WTC11 (cell line): ENCODE results near the gene DBR1. TPM values are rescaled to one million over a fixed set of nuclear protein-coding genes. Genes with fewer than 3 reads are reported as not detected.

Experiments used
- ATAC-seq: fragments of 200-7000 bp; cut with Tn5 transposase; 2 replicates; pipeline ENCODE4 v1.10.0; 2021; ENCODE audit warnings: mild to moderate bottlenecking, moderate library complexity
- CTCF ChIA-PET: fragments of 300-600 bp; sonication (Branson Sonifier 250); formaldehyde crosslinking; loops from one replicate; lab custom pipeline; 2021; ENCODE audit warnings: antibody characterized with exemption; lab: Charles Lee
- POLR2A ChIA-PET: fragments of 350-600 bp; sonication (Branson Sonifier 250); formaldehyde crosslinking; loops from one replicate; lab custom pipeline; 2021; ENCODE audit warnings: antibody characterized with exemption; lab: Charles Lee
- DNase-seq: peaks from one replicate; pipeline ENCODE4 v3.0.0; 2021; ENCODE audit warnings: low spot score
- H3K27ac Mint-ChIP-seq: 2 replicates; pipeline ENCODE4 v1.8.0; 2021; ENCODE audit warnings: mixed read lengths
- H3K27me3 Mint-ChIP-seq: 2 replicates; pipeline ENCODE4 v1.8.0; 2021; ENCODE audit warnings: low read depth, mild to moderate bottlenecking, moderate library complexity, mixed read lengths
- H3K36me3 Mint-ChIP-seq: 2 replicates; pipeline ENCODE4 v1.8.0; 2021; ENCODE audit warnings: mixed read lengths
- H3K4me1 Mint-ChIP-seq: 2 replicates; pipeline ENCODE4 v1.8.0; 2022; ENCODE audit warnings: mixed read lengths
- H3K4me3 Mint-ChIP-seq: 2 replicates; pipeline ENCODE4 v1.8.0; 2021; ENCODE audit warnings: mild to moderate bottlenecking, moderate library complexity, mixed read lengths
- H3K9me3 Mint-ChIP-seq: 2 replicates; pipeline ENCODE4 v1.8.0; 2021; ENCODE audit warnings: mixed read lengths
- CREM ChIP-seq: sonication (generic); formaldehyde crosslinking; IDR thresholded peaks from 2 replicates; pipeline ENCODE4 v1.8.1; 2022; ENCODE audit warnings: mild to moderate bottlenecking, missing genetic modification reagents, moderate library complexity
- KAT7 ChIP-seq: sonication (generic); formaldehyde crosslinking; IDR thresholded peaks from 2 replicates; pipeline ENCODE4 v1.8.1; 2023; ENCODE audit warnings: missing genetic modification reagents, mild to moderate bottlenecking, borderline replicate concordance
- MAX ChIP-seq: sonication (generic); formaldehyde crosslinking; IDR thresholded peaks from 2 replicates; pipeline ENCODE4 v1.8.0; 2022; ENCODE audit warnings: mild to moderate bottlenecking, missing genetic modification reagents
- MXD4 ChIP-seq: fragments of 250-450 bp; sonication (Bioruptor Pico); IDR thresholded peaks from 2 replicates; pipeline ENCODE4 v1.8.0; 2021; ENCODE audit warnings: mild to moderate bottlenecking, moderate library complexity, borderline replicate concordance
- PRRX2 ChIP-seq: fragments of 250-450 bp; sonication (Bioruptor Pico); IDR thresholded peaks from 2 replicates; pipeline ENCODE4 v1.8.0; 2021; ENCODE audit warnings: mild to moderate bottlenecking
- ZBTB43 ChIP-seq: sonication (generic); formaldehyde crosslinking; IDR thresholded peaks from 2 replicates; pipeline ENCODE4 v1.8.1; 2023; ENCODE audit warnings: mild to moderate bottlenecking, missing genetic modification reagents
- total RNA-seq: library from RNA; stranded (reverse); gene quantifications from 3 replicates; pipeline ENCODE4 v1.2.3, GENCODE V29; 2021
- TF ChIP-seq, protein P1 (sequence below): sonication (generic); formaldehyde crosslinking; IDR thresholded peaks from 2 replicates; pipeline ENCODE4 v1.8.0; 2023; ENCODE audit warnings: mild to moderate bottlenecking, missing genetic modification reagents
- TF ChIP-seq, protein P2 (sequence below): sonication (generic); formaldehyde crosslinking; IDR thresholded peaks from 2 replicates; pipeline ENCODE4 v1.8.1; 2023; ENCODE audit warnings: mild to moderate bottlenecking, missing genetic modification reagents
- TF ChIP-seq, protein P3 (sequence below): sonication (generic); formaldehyde crosslinking; IDR thresholded peaks from 2 replicates; pipeline ENCODE4 v1.8.0; 2023; ENCODE audit warnings: missing genetic modification reagents, mild to moderate bottlenecking, borderline replicate concordance
- TF ChIP-seq, protein P4 (sequence below): sonication (generic); formaldehyde crosslinking; IDR thresholded peaks from 2 replicates; pipeline ENCODE4 v1.8.0; 2022; ENCODE audit warnings: missing genetic modification reagents

Gene DBR1
- total RNA-seq, 1 experiment from 2014 or later, result 19.3 TPM

DNA sequence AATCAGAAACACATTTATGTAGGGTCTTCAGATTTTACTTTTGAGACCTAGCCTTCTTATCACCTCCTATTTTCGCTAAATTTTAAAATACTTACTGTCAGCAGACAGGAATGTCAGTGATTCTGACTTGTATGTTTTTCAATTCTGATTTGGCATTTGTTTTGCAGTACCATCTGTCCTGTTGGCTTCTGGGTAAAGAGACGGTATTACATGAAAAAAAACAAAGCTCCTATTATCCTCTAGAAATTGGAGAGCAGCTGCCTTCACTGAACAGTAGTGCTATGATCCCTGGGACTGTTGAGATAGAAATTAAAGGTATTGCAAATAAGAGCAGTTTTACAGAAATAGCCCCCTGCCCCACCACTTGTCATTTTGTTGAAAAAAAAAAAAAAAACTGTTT lies 20.8 kb upstream of the DBR1 start (continued):
- TF ChIP-seq, protein P1, sequence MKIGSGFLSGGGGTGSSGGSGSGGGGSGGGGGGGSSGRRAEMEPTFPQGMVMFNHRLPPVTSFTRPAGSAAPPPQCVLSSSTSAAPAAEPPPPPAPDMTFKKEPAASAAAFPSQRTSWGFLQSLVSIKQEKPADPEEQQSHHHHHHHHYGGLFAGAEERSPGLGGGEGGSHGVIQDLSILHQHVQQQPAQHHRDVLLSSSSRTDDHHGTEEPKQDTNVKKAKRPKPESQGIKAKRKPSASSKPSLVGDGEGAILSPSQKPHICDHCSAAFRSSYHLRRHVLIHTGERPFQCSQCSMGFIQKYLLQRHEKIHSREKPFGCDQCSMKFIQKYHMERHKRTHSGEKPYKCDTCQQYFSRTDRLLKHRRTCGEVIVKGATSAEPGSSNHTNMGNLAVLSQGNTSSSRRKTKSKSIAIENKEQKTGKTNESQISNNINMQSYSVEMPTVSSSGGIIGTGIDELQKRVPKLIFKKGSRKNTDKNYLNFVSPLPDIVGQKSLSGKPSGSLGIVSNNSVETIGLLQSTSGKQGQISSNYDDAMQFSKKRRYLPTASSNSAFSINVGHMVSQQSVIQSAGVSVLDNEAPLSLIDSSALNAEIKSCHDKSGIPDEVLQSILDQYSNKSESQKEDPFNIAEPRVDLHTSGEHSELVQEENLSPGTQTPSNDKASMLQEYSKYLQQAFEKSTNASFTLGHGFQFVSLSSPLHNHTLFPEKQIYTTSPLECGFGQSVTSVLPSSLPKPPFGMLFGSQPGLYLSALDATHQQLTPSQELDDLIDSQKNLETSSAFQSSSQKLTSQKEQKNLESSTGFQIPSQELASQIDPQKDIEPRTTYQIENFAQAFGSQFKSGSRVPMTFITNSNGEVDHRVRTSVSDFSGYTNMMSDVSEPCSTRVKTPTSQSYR, result no peak
- TF ChIP-seq ZBTB43 (CRISPR knock-in tag) (no peak), MAX (no peak), MXD4 (no peak), PRRX2 (CRISPR knock-in tag) (no peak), KAT7 (no peak), CREM (CRISPR knock-in tag) (no peak)
- TF ChIP-seq, protein P2, sequence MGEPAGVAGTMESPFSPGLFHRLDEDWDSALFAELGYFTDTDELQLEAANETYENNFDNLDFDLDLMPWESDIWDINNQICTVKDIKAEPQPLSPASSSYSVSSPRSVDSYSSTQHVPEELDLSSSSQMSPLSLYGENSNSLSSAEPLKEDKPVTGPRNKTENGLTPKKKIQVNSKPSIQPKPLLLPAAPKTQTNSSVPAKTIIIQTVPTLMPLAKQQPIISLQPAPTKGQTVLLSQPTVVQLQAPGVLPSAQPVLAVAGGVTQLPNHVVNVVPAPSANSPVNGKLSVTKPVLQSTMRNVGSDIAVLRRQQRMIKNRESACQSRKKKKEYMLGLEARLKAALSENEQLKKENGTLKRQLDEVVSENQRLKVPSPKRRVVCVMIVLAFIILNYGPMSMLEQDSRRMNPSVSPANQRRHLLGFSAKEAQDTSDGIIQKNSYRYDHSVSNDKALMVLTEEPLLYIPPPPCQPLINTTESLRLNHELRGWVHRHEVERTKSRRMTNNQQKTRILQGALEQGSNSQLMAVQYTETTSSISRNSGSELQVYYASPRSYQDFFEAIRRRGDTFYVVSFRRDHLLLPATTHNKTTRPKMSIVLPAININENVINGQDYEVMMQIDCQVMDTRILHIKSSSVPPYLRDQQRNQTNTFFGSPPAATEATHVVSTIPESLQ (CRISPR knock-in tag), result no peak

GRCh38 chr3:138188013-138188730 lies 13.5 kb upstream of the DBR1 start:
- H3K36me3 Mint-ChIP-seq, result peaks cover 17% of the 10 kb centered on the region
- peak overlapping the region; percentile 37 for H3K27ac Mint-ChIP-seq
- H3K4me1 Mint-ChIP-seq, result peaks cover 21% of the 10 kb centered on the region
- ATAC-seq (no peak), DNase-seq (no peak)
- ChIA-PET CTCF (interaction anchor here (0.7 kb wide), 1 partner anchor 221 kb away, joined by 3 read pairs; no protein-coding TSS in a partner anchor), POLR2A (interaction anchor here (0.6 to 1.7 kb wide), 4 partner anchors 13 to 72 kb away, joined by 3 to 5 read pairs (median 3); partner anchors contain the start of gene DZIP1L)
- peaks cover 10% of the 10 kb centered on the region for H3K9me3 Mint-ChIP-seq
- TF ChIP-seq, protein P3, sequence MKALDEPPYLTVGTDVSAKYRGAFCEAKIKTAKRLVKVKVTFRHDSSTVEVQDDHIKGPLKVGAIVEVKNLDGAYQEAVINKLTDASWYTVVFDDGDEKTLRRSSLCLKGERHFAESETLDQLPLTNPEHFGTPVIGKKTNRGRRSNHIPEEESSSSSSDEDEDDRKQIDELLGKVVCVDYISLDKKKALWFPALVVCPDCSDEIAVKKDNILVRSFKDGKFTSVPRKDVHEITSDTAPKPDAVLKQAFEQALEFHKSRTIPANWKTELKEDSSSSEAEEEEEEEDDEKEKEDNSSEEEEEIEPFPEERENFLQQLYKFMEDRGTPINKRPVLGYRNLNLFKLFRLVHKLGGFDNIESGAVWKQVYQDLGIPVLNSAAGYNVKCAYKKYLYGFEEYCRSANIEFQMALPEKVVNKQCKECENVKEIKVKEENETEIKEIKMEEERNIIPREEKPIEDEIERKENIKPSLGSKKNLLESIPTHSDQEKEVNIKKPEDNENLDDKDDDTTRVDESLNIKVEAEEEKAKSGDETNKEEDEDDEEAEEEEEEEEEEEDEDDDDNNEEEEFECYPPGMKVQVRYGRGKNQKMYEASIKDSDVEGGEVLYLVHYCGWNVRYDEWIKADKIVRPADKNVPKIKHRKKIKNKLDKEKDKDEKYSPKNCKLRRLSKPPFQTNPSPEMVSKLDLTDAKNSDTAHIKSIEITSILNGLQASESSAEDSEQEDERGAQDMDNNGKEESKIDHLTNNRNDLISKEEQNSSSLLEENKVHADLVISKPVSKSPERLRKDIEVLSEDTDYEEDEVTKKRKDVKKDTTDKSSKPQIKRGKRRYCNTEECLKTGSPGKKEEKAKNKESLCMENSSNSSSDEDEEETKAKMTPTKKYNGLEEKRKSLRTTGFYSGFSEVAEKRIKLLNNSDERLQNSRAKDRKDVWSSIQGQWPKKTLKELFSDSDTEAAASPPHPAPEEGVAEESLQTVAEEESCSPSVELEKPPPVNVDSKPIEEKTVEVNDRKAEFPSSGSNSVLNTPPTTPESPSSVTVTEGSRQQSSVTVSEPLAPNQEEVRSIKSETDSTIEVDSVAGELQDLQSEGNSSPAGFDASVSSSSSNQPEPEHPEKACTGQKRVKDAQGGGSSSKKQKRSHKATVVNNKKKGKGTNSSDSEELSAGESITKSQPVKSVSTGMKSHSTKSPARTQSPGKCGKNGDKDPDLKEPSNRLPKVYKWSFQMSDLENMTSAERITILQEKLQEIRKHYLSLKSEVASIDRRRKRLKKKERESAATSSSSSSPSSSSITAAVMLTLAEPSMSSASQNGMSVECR (CRISPR knock-in tag), result 0 out of 2 replicates have a peak, but pooled peaks have one; percentile 13
- TF ChIP-seq, protein P4, sequence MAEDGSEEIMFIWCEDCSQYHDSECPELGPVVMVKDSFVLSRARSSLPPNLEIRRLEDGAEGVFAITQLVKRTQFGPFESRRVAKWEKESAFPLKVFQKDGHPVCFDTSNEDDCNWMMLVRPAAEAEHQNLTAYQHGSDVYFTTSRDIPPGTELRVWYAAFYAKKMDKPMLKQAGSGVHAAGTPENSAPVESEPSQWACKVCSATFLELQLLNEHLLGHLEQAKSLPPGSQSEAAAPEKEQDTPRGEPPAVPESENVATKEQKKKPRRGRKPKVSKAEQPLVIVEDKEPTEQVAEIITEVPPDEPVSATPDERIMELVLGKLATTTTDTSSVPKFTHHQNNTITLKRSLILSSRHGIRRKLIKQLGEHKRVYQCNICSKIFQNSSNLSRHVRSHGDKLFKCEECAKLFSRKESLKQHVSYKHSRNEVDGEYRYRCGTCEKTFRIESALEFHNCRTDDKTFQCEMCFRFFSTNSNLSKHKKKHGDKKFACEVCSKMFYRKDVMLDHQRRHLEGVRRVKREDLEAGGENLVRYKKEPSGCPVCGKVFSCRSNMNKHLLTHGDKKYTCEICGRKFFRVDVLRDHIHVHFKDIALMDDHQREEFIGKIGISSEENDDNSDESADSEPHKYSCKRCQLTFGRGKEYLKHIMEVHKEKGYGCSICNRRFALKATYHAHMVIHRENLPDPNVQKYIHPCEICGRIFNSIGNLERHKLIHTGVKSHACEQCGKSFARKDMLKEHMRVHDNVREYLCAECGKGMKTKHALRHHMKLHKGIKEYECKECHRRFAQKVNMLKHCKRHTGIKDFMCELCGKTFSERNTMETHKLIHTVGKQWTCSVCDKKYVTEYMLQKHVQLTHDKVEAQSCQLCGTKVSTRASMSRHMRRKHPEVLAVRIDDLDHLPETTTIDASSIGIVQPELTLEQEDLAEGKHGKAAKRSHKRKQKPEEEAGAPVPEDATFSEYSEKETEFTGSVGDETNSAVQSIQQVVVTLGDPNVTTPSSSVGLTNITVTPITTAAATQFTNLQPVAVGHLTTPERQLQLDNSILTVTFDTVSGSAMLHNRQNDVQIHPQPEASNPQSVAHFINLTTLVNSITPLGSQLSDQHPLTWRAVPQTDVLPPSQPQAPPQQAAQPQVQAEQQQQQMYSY (CRISPR knock-in tag), result no peak
- H3K27me3 Mint-ChIP-seq, result peaks cover 24% of the 10 kb centered on the region
- H3K4me3 Mint-ChIP-seq, result peak overlapping the region; percentile 95
